Measurements from ENCODE around the gene LRRC4C. TPM values are rescaled to one million over a fixed set of nuclear protein-coding genes. Genes with fewer than 3 reads are reported as not detected.

Gene LRRC4C
- total RNA-seq, 1 donor from 2014 or later, result 16.9 TPM

DNA sequence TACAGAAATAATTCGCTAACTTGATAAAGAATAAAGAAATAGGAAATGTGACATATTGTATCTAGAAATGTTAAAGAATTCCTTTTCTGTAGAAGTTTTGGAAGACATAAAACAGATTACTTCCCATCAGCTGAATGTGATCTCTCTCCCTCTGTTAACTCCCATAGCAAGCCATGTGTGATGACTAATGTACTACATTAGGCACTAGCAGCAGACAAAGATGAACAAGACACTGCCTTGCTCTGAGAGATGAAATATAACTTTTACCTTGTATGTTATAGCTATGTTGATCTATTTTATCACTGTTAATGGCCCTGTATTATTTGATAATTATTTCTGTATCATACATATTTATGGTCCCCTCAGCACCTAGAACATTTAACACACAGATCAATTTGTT is 817.2 kb downstream of the LRRC4C start:
- H3K4me3 Mint-ChIP-seq, result no peak overlapping the region
- H3K36me3 Mint-ChIP-seq, result no peaks in the 10 kb centered on the region
- no peak overlapping the region for H3K27ac Mint-ChIP-seq
- peaks cover 2% of the 10 kb centered on the region for H3K4me1 Mint-ChIP-seq
- H3K9me3 Mint-ChIP-seq, result peaks cover 5% of the 10 kb centered on the region
- no peaks in the 10 kb centered on the region for H3K27me3 Mint-ChIP-seq (ENCODE audit: low read depth)
- TF ChIP-seq CTCF (IDR thresholded peaks at IDR 0.05; ENCODE audit: unreplicated experiment), result no peak
- no peak for DNase-seq (ENCODE audit: low spot score in 2 of 2, unreplicated experiment in 2 of 2)

GRCh38 chr11:40619654-40620053 is 839.8 kb downstream of the LRRC4C start:
- no peak for TF ChIP-seq CTCF (IDR thresholded peaks at IDR 0.05; ENCODE audit: unreplicated experiment)
- H3K9me3 Mint-ChIP-seq, result no peaks in the 10 kb centered on the region
- no peaks in the 10 kb centered on the region for H3K4me1 Mint-ChIP-seq
- no peak for DNase-seq (ENCODE audit: low spot score in 2 of 2, unreplicated experiment in 2 of 2)
- no peaks in the 10 kb centered on the region for H3K27me3 Mint-ChIP-seq (ENCODE audit: low read depth)
- no peaks in the 10 kb centered on the region for H3K36me3 Mint-ChIP-seq
- H3K4me3 Mint-ChIP-seq, result no peak overlapping the region
- no peak overlapping the region for H3K27ac Mint-ChIP-seq

- Mint-ChIP-seq H3K36me3 (no peaks in the 10 kb centered on the region), H3K4me3 (no peak overlapping the region), H3K9me3 (peaks cover 46% of the 10 kb centered on the region), H3K27ac (no peak overlapping the region), H3K27me3 (ENCODE audit: low read depth) (no peaks in the 10 kb centered on the region), H3K4me1 (no peaks in the 10 kb centered on the region)
- no peak for TF ChIP-seq CTCF (IDR thresholded peaks at IDR 0.05; ENCODE audit: unreplicated experiment)
- no peak for DNase-seq (ENCODE audit: low spot score in 2 of 2, unreplicated experiment in 2 of 2)
These were observed 852.7 kb downstream of the LRRC4C start for GRCh38 chr11:40606800-40607199.

DNA sequence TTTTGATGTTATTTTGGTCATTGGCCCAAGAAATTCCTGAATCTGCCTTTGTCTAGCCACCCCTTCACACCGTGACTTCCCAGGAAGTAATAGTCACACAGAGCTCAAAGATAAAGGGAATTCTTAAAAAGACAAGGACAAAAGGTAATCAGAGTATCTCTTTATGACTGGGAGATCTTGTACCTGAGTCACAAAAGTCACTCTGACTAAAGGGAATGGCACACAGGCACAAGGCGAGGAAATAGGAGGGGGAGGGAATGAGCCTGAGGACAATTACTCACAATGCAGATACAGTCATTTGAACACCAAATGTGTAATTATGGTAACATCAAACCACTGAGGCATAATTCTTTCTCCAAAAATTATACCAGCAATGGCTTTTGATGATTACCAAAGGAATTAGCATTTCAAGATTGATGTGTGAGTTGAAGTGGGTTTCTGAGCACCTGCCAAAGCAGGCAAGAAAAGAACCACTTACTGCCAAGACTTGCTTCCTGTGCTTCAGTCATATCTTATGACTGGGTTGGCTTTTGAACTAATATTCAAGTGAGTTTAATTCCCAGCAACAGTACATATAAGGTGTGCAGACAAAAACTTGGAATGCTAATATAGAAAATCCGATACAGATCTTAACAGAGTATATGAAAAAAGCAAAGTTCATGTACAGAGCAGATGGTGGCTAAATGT is 856.4 kb downstream of the LRRC4C start:
- no peak for TF ChIP-seq CTCF (IDR thresholded peaks at IDR 0.05; ENCODE audit: unreplicated experiment)

DNA sequence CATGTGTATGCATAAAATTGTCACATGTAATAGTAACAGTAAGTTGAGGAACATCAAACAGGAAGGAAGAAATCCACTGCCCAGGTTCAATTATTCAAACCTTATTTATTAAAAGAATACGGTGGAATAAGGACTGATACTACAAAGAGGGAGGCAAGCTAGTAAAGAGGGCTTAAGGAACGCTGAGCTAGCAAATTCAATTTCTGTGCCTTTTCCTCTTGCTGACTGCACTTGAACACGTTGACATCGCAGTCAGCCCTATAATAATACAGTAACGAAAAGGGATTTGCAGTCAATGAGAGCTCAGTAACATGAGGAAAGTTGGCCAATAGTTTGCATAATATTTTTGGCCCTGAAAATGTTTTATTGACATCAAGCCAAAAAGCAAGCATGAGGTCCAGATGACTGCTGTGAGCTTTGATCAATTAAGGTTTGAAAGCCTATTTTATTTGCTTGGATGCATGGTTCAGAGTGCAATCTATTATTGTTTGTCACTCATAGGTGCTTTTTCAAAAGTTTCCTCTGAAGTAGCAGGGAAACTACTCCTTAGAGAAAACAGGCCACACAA is 861.8 kb downstream of the LRRC4C start:
- H3K27ac Mint-ChIP-seq, result no peak overlapping the region
- no peaks in the 10 kb centered on the region for H3K27me3 Mint-ChIP-seq (ENCODE audit: low read depth)
- no peaks in the 10 kb centered on the region for H3K9me3 Mint-ChIP-seq
- H3K36me3 Mint-ChIP-seq, result no peaks in the 10 kb centered on the region
- H3K4me3 Mint-ChIP-seq, result no peak overlapping the region
- TF ChIP-seq CTCF (IDR thresholded peaks at IDR 0.05; ENCODE audit: unreplicated experiment), result no peak
- DNase-seq (ENCODE audit: low spot score in 2 of 2, unreplicated experiment in 2 of 2), result no peak
- H3K4me1 Mint-ChIP-seq, result no peaks in the 10 kb centered on the region

More for the DNA sequence above, 856.4 kb downstream of the LRRC4C start:
- Mint-ChIP-seq H3K9me3 (peaks cover 18% of the 10 kb centered on the region), H3K27me3 (ENCODE audit: low read depth) (no peaks in the 10 kb centered on the region), H3K36me3 (no peaks in the 10 kb centered on the region), H3K27ac (no peak overlapping the region), H3K4me1 (no peaks in the 10 kb centered on the region), H3K4me3 (no peak overlapping the region)
- no peak for DNase-seq (ENCODE audit: low spot score in 2 of 2, unreplicated experiment in 2 of 2)

All from mesothelial cell of epicardium (in vitro differentiated cells).